ENCODE results near the gene AQP11. TPM values are rescaled to one million over a fixed set of nuclear protein-coding genes. Genes with fewer than 3 reads are reported as not detected.
A peak's percentile ranks its signal among the peaks of the same experiment; 100 is the strongest.

AQP11 gene
- total RNA-seq: 10 to 100 TPM in 1 of 2 donors, 1 to 10 TPM in 1; 6.9 to 16.6 TPM

GRCh38 chr11:77589521-77590193 is at the start of gene AQP11:
Gene AQP11, plus strand, starts transcription at chr11:77589953. Its CDS starts 40 bp downstream, at chr11:77589993.
- no peaks in the 10 kb centered on the region for H3K36me3 ChIP-seq
- WGBS: under 1% methylated on average over 62 of the region's 75 CpGs
- H3K4me3 ChIP-seq: peak within 1 kb of the TSS; percentile 50 to 72
- H3K27ac ChIP-seq: peak within 1 kb of the TSS; percentile 88 to 89
- TF ChIP-seq POLR2A (IDR thresholded peaks at IDR 0.05) (peak; percentile 44), POLR2AphosphoS5 (IDR thresholded peaks at IDR 0.05) (no peak), CTCF (IDR thresholded peaks at IDR 0.05) (peak in 1 of 4 experiments; percentile 31)
- intact Hi-C loops (cut with DNase I): no loop called here
- H3K4me1 ChIP-seq (replicated peaks): no peaks in the 10 kb centered on the region
- H3K9me3 ChIP-seq: no peaks in the 10 kb centered on the region
- H3K27me3 ChIP-seq (replicated peaks; ENCODE audit: insufficient read depth): no peaks in the 10 kb centered on the region
- peak; percentile 83 for DNase-seq (ENCODE audit: low spot score)

GRCh38 chr11:77542296-77542695 is 47.5 kb upstream of the AQP11 start:
- TF ChIP-seq CTCF (IDR thresholded peaks at IDR 0.05): no peak
- TF ChIP-seq POLR2AphosphoS5 (IDR thresholded peaks at IDR 0.05): no peak
- no peak for TF ChIP-seq POLR2A (IDR thresholded peaks at IDR 0.05)
- no peak for DNase-seq (ENCODE audit: low spot score)
- Histone ChIP-seq H3K27ac (no peak overlapping the region), H3K36me3 (no peaks in the 10 kb centered on the region), H3K4me3 (no peak overlapping the region), H3K4me1 (replicated peaks) (no peaks in the 10 kb centered on the region), H3K9me3 (no peaks in the 10 kb centered on the region), H3K27me3 (replicated peaks; ENCODE audit: insufficient read depth) (no peaks in the 10 kb centered on the region)
- 89% methylated on average over 1 of the region's 1 CpG for WGBS
- intact Hi-C loops (cut with DNase I): no loop called here

GRCh38 chr11:77547047-77547836 is 42.5 kb upstream of the AQP11 start:
- no peaks in the 10 kb centered on the region for H3K9me3 ChIP-seq
- TF ChIP-seq CTCF (IDR thresholded peaks at IDR 0.05) (no peak), POLR2A (IDR thresholded peaks at IDR 0.05) (no peak), POLR2AphosphoS5 (IDR thresholded peaks at IDR 0.05) (no peak)
- 94% methylated on average over 7 of the region's 7 CpGs for WGBS
- no peak overlapping the region for H3K27ac ChIP-seq
- H3K4me3 ChIP-seq: no peak overlapping the region
- no peaks in the 10 kb centered on the region for H3K4me1 ChIP-seq (replicated peaks)
- DNase-seq (ENCODE audit: low spot score): no peak
- H3K36me3 ChIP-seq: no peaks in the 10 kb centered on the region
- no peaks in the 10 kb centered on the region for H3K27me3 ChIP-seq (replicated peaks; ENCODE audit: insufficient read depth)
- intact Hi-C loops (cut with DNase I): no loop called here

- Histone ChIP-seq H3K36me3 (no peaks in the 10 kb centered on the region), H3K9me3 (no peaks in the 10 kb centered on the region), H3K4me1 (replicated peaks) (no peaks in the 10 kb centered on the region), H3K27ac (no peak overlapping the region), H3K27me3 (replicated peaks; ENCODE audit: insufficient read depth) (no peaks in the 10 kb centered on the region), H3K4me3 (no peak overlapping the region)
- intact Hi-C loops (cut with DNase I): no loop called here
- peak; percentile 58 for DNase-seq (ENCODE audit: low spot score)
- 25% methylated on average over 9 of the region's 9 CpGs for WGBS
- TF ChIP-seq CTCF (IDR thresholded peaks at IDR 0.05) (peak; percentile 23 to 80 (median 76)), POLR2A (IDR thresholded peaks at IDR 0.05) (no peak), POLR2AphosphoS5 (IDR thresholded peaks at IDR 0.05) (no peak)
Measured at GRCh38 chr11:77547863-77548551, 41.7 kb upstream of the AQP11 start.
